Measurements from ENCODE around the gene TSPAN18.

The TSPAN18 gene

GRCh38 chr11:44826922-44827643, 100.3 kb downstream of the TSPAN18 start:
- no peak for ATAC-seq

GRCh38 chr11:44828296-44828695, 101.5 kb downstream of the TSPAN18 start:
- no peak for ATAC-seq

GRCh38 chr11:44829838-44830237, 103.1 kb downstream of the TSPAN18 start:
- no peak for ATAC-seq

- no peak for ATAC-seq
Observed at GRCh38 chr11:44831605-44832394, 105.0 kb downstream of the TSPAN18 start.

GRCh38 chr11:44832452-44832851, 105.7 kb downstream of the TSPAN18 start:
- ATAC-seq: no peak

- ATAC-seq: no peak
Observed at GRCh38 chr11:44833221-44833876, 106.6 kb downstream of the TSPAN18 start.

GRCh38 chr11:44833877-44834452, 107.2 kb downstream of the TSPAN18 start:
- ATAC-seq: no peak

- no peak for ATAC-seq
Observed at GRCh38 chr11:44834846-44835245, 108.1 kb downstream of the TSPAN18 start.

- no peak for ATAC-seq
Observed at GRCh38 chr11:44835296-44835695, 108.5 kb downstream of the TSPAN18 start.

GRCh38 chr11:44835938-44836337, 109.2 kb downstream of the TSPAN18 start:
- no peak for ATAC-seq

- no peak for ATAC-seq
Observed at GRCh38 chr11:44837661-44838060, 110.9 kb downstream of the TSPAN18 start.

- ATAC-seq: no peak
Observed at GRCh38 chr11:44839458-44840084, 112.8 kb downstream of the TSPAN18 start.

- no peak for ATAC-seq
Observed at GRCh38 chr11:44840085-44840478, 113.3 kb downstream of the TSPAN18 start.

- ATAC-seq: no peak
Observed at GRCh38 chr11:44840521-44841251, 113.9 kb downstream of the TSPAN18 start.

- no peak for ATAC-seq
Observed at GRCh38 chr11:44842220-44842619, 115.5 kb downstream of the TSPAN18 start.

GRCh38 chr11:44846852-44847251, 120.1 kb downstream of the TSPAN18 start:
- no peak for ATAC-seq

GRCh38 chr11:44847316-44847715, 120.6 kb downstream of the TSPAN18 start:
- no peak for ATAC-seq

- no peak for ATAC-seq
Observed at GRCh38 chr11:44848203-44848962, 121.6 kb downstream of the TSPAN18 start.

GRCh38 chr11:44848963-44849350, 122.2 kb downstream of the TSPAN18 start:
- no peak for ATAC-seq

GRCh38 chr11:44849424-44849823, 122.7 kb downstream of the TSPAN18 start:
- ATAC-seq: no peak

GRCh38 chr11:44849922-44850321, 123.2 kb downstream of the TSPAN18 start:
- ATAC-seq: no peak
